Spleen (tissue), 7 donors: ENCODE measurements around the gene SUSD6.

Experiments
- POLR2A ChIP-seq, 3 donors: fragments of 450-650 bp; IDR thresholded peaks; one replicate each; pipeline ENCODE4 v1.5.1; 2017; ENCODE audit warnings: antibody characterized with exemption in 3 of 3, mild to moderate bottlenecking in 1 of 3
- POLR2AphosphoS5 ChIP-seq, 3 donors: sonication (generic); formaldehyde crosslinking; IDR thresholded peaks; one replicate each; pipeline ENCODE4 v1.5.1; 2017; ENCODE audit warnings: antibody characterized with exemption in 3 of 3
- TF ChIP-seq, protein P1 (sequence below), 11 experiments: fragments of 200-600 bp in 7 of 11; fragments of 450-650 bp in 4 of 11; sonication (generic) in 4 of 11; IDR thresholded peaks in 8 of 11; conservative IDR thresholded peaks in 3 of 11; 1 replicate in 7 of 11; 2 replicates in 4 of 11; pipeline versions ENCODE4 v1.4.0 to v1.8.0; 2016 to 2021; ENCODE audit warnings: antibody characterized with exemption in 11 of 11, inconsistent platforms in 4 of 11, mild to moderate bottlenecking in 1 of 11
- donor health status: DM: no; HTN: no; CAD: no; lungs with moderate emphysema.
- donor health status: DM: no; HTN: no; CAD: no.
- donor health status: DM: no; HTN: no; CAD: no.

- TF ChIP-seq, protein P1, sequence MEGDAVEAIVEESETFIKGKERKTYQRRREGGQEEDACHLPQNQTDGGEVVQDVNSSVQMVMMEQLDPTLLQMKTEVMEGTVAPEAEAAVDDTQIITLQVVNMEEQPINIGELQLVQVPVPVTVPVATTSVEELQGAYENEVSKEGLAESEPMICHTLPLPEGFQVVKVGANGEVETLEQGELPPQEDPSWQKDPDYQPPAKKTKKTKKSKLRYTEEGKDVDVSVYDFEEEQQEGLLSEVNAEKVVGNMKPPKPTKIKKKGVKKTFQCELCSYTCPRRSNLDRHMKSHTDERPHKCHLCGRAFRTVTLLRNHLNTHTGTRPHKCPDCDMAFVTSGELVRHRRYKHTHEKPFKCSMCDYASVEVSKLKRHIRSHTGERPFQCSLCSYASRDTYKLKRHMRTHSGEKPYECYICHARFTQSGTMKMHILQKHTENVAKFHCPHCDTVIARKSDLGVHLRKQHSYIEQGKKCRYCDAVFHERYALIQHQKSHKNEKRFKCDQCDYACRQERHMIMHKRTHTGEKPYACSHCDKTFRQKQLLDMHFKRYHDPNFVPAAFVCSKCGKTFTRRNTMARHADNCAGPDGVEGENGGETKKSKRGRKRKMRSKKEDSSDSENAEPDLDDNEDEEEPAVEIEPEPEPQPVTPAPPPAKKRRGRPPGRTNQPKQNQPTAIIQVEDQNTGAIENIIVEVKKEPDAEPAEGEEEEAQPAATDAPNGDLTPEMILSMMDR (IDR thresholded peaks at IDR 0.05 in 8 of 11, conservative IDR thresholded peaks at IDR 0.05 in 3 of 11): no peak
- TF ChIP-seq POLR2AphosphoS5 (IDR thresholded peaks at IDR 0.05): no peak
- TF ChIP-seq POLR2A (IDR thresholded peaks at IDR 0.05): no peak
Measured at GRCh38 chr14:69640931-69641330, 29.5 kb downstream of the SUSD6 start.
